Effector memory CD4-positive, alpha-beta T cell (primary cell): ENCODE measurements around the gene URB1.
"Not testable (repeated sequence)": the region's sequence is repeated elsewhere in the genome, so short reads cannot be mapped to it uniquely, and the experiment has no call there.

ENCODE experiments used
- DNase-seq, 3 donors: peaks; one replicate each; pipeline ENCODE4 v3.0.0-alpha.2; 2020
- H3K27ac ChIP-seq: 2 replicates; pipeline ENCODE4 v1.7.0; 2013; ENCODE audit warnings: mild to moderate bottlenecking, low read length, moderate library complexity; ENCODE audit not compliant: insufficient read depth, poor library complexity, severe bottlenecking
- H3K27me3 ChIP-seq: replicated peaks from 2 replicates; pipeline ENCODE4 v1.7.0; 2013; ENCODE audit warnings: mild to moderate bottlenecking, low read length; ENCODE audit not compliant: insufficient read depth, control insufficient read depth, poor library complexity, severe bottlenecking
- H3K36me3 ChIP-seq: 2 replicates; pipeline ENCODE4 v1.7.0; 2013; ENCODE audit warnings: mild to moderate bottlenecking, low read length, moderate library complexity; ENCODE audit not compliant: control insufficient read depth, insufficient read depth
- H3K4me1 ChIP-seq: 2 replicates; pipeline ENCODE4 v1.7.0; 2013; ENCODE audit warnings: low read length, mild to moderate bottlenecking; ENCODE audit not compliant: control insufficient read depth, insufficient read depth, poor library complexity, severe bottlenecking
- H3K4me3 ChIP-seq: 2 replicates; pipeline ENCODE4 v1.7.0; 2013; ENCODE audit warnings: low read length, low read depth, mild to moderate bottlenecking; ENCODE audit not compliant: insufficient read depth, poor library complexity, severe bottlenecking
- H3K9me3 ChIP-seq: 2 replicates; pipeline ENCODE4 v1.7.0; 2013; ENCODE audit warnings: mild to moderate bottlenecking, low read length, moderate library complexity; ENCODE audit not compliant: control insufficient read depth

URB1 gene

DNA sequence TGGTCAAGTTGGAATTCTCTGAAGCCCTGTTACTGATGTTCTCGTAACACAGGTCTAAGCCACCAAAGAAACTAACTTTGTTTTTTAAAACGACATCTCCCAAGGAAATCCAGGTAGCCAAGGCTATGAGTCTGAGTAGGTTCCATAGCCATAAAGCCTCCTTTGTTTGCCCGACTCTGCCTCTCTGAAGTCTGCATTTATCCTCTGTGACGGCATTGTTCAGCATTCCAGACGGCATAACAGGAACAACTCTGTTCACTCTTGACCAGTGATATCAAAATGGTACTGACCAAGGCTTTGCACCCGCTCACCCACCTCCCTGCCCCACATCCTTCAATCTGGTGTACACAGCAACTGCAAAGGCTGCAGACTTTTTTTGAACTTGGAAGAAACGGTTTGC is 14.8 kb downstream of the URB1 start:
- Histone ChIP-seq H3K27ac (no peak overlapping the region), H3K4me3 (no peak overlapping the region), H3K36me3 (peaks cover 65% of the 10 kb centered on the region), H3K27me3 (no peaks in the 10 kb centered on the region), H3K9me3 (no peaks in the 10 kb centered on the region), H3K4me1 (no peaks in the 10 kb centered on the region)
- no peak for DNase-seq

DNA sequence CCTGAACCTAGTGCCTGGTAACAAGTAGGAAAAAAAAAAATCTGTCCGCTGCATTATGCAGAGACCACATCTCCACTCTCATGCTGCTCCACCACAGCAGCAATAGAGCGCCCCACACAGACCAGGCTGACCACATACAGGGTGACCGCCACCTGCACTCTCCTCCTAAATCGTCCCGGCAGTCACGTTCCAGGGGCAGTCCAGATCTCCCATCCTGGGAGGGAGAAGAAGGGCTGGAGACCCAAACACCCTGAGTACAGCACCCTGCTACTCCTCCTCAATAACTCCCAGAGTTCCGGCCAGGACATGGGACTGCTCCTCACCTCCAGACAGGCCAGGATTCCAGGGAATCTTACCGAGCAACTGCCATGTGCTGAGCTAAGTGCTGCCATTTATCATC is 15.3 kb downstream of the URB1 start:
- Histone ChIP-seq H3K4me1 (no peaks in the 10 kb centered on the region), H3K9me3 (no peaks in the 10 kb centered on the region), H3K27me3 (no peaks in the 10 kb centered on the region), H3K27ac (no peak overlapping the region), H3K36me3 (peaks cover 60% of the 10 kb centered on the region), H3K4me3 (no peak overlapping the region)
- DNase-seq = no peak

DNA sequence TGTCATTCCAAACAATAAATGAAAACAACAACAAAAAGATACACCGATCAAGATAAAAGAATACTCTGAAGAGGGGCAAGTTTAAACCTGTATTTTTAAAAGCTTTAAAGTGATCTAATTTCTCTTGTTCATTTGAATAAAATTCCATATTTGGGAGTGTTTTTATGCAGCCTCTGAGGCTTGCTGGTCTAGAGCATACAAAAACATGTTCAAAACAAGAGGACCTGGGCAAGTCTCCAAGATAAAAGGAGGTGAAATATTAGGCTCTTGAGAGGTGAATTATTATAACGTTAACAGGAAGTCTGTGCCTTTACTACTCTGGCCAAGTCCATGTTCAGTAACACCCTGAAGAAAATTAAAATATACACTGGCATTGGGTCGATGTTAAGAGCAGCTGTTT is 20.1 kb downstream of the URB1 start:
- Histone ChIP-seq H3K27me3 (no peaks in the 10 kb centered on the region), H3K4me3 (no peak overlapping the region), H3K27ac (no peak overlapping the region), H3K36me3 (peaks cover 51% of the 10 kb centered on the region), H3K9me3 (no peaks in the 10 kb centered on the region), H3K4me1 (no peaks in the 10 kb centered on the region)
- DNase-seq = no peak

DNA sequence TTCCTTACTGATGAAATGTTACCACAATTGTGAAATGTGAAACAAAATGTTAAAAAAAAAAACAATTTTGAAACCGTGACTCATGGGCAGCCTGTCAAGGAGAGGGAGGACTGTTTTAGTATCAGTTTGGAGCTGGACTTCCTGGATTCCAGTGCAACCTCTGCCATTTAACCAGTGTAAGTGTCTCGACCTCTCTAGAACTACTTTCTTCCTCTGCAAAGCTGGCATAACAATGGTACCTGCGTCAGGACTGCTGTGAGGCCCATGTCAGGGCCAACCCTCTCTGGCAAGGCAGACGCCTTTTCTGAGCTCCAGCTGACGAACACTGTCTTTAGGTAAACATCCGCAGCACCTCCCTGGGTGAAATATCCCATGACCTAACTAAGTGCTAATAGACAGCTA is 20.9 kb downstream of the URB1 start:
- no peaks in the 10 kb centered on the region for H3K9me3 ChIP-seq
- no peak overlapping the region for H3K27ac ChIP-seq
- DNase-seq = no peak
- H3K4me3 ChIP-seq = no peak overlapping the region
- peaks cover 51% of the 10 kb centered on the region for H3K36me3 ChIP-seq
- H3K27me3 ChIP-seq = no peaks in the 10 kb centered on the region
- no peaks in the 10 kb centered on the region for H3K4me1 ChIP-seq

DNA sequence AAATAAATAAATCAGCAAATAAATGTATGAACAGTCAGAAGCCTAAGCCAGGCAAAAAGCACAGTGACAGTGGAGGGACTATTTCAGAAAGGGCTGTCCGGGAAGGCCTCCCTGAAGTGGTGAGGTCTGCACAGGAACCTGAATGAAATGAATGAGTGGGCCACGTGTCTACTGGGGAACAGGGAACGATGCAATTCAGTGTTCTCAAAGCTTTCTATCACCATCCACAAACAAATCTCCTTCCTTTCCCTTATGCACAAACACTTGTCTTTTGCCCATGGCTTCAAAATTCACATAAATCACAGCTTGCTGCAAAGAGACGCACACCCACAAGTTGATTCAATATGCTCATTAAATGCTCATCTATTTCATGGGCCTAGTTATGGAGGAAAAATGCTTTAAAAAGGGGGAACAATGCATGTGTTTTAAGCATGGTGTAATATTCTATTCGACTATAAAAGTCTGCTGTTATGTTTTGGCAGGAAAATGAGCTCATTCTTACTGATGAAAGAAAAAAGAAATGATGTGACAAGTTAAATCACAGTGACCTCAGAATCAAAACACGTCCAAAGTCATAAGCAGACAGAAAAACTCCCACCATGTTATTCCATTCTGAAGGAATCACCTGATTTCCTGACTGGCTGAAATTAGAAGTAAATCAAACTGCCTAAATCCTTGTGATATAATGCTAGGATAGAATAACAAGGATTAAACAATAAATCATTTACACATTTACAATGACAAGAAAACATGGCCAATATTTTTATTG is 21.6 kb downstream of the URB1 start:
- H3K36me3 ChIP-seq = peaks cover 54% of the 10 kb centered on the region
- no peak for DNase-seq

DNA sequence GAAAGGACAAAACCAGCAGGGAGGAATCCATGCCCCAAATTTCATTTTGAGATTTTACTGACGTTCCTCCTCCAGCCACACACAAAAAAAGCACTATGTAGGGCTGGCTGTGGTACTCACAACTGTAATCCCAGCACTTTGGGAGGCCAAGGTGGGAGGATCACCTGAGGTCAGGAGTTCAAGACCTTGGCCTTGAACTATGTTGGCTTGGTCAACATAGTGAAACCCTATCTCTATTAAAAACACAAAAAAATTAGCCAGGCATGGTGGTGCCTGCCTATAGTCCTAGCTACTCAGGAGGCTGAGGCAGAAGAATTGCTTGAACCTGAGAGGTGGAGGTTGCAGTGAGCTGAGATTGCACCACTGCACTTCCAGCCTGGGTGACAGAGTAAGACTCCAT is 23.9 kb downstream of the URB1 start:
- not testable (repeated sequence) for DNase-seq, H3K27ac ChIP-seq, H3K4me3 ChIP-seq, H3K4me1 ChIP-seq, H3K9me3 ChIP-seq, H3K27me3 ChIP-seq
- H3K36me3 ChIP-seq = peaks cover 62% of the 10 kb centered on the region

More for the DNA sequence above, 21.6 kb downstream of the URB1 start:
- Histone ChIP-seq H3K27ac (no peak overlapping the region), H3K4me3 (no peak overlapping the region), H3K27me3 (no peaks in the 10 kb centered on the region), H3K9me3 (no peaks in the 10 kb centered on the region), H3K4me1 (no peaks in the 10 kb centered on the region)

DNA sequence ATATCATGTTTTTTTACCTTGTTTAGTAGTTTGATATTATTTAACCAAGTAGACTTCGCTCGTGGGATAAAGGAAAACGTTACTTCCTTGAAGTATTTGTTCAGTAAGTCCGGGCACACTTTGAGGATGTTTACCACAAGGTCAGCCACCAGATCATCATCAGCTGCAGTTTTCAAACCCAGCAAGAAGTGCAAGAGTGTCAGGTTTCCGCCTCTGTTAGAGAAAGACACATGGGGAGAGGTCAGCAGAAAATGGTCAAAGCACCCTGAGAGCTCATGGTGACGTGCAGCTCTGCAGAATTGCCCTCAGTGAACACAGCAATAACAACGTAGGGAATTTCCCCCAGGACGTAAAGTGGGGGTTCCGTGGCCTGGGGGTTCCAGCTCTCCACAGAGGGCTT is 24.4 kb downstream of the URB1 start:
- Histone ChIP-seq H3K36me3 (peaks cover 63% of the 10 kb centered on the region), H3K4me1 (no peaks in the 10 kb centered on the region), H3K4me3 (no peak overlapping the region), H3K9me3 (no peaks in the 10 kb centered on the region), H3K27me3 (no peaks in the 10 kb centered on the region), H3K27ac (no peak overlapping the region)
- DNase-seq = no peak

DNA sequence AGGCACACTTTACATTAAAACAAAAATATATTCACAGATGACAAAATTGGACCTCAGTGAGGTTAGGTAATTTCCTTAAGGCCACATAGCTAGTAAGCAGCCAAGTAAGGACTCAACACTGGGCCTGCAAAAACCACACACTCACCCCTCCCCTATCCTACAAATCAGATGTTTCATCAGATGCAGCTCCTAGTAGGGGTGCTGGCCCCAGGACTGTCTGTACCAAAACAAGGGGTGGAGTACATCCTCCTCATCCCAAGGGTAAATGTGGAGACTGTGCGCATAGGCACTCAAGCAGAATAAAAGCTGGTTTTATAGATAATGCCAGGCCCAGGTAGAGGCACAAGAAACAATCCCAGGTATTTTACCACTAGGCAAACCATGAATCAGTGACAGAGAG is 25.7 kb downstream of the URB1 start:
- Histone ChIP-seq H3K4me3 (no peak overlapping the region), H3K36me3 (peaks cover 68% of the 10 kb centered on the region), H3K9me3 (no peaks in the 10 kb centered on the region), H3K27ac (no peak overlapping the region), H3K4me1 (no peaks in the 10 kb centered on the region), H3K27me3 (no peaks in the 10 kb centered on the region)
- DNase-seq = no peak

DNA sequence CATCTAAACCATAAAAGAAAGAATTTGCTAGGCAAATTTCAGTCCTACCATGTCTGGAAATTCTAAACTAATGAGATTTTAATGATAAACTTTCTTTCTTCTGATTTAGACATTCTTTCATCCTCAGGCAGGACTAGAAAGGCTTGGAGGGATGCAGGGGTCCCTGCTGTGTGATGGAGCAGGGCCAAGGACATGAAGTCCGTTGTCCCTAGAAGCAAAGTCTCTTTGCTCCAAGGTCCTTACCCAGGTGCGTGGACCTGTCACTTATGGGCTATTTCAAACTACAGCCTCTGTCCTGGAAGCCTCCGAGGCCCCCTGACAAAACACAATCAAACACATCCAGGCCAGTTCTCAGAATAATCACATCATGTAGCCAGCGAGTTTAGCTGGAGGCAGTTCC is 26.6 kb downstream of the URB1 start:
- no peak overlapping the region for H3K27ac ChIP-seq
- H3K36me3 ChIP-seq = peaks cover 70% of the 10 kb centered on the region
- DNase-seq = no peak
- no peaks in the 10 kb centered on the region for H3K4me1 ChIP-seq
- no peaks in the 10 kb centered on the region for H3K27me3 ChIP-seq
- H3K9me3 ChIP-seq = no peaks in the 10 kb centered on the region
- no peak overlapping the region for H3K4me3 ChIP-seq

DNA sequence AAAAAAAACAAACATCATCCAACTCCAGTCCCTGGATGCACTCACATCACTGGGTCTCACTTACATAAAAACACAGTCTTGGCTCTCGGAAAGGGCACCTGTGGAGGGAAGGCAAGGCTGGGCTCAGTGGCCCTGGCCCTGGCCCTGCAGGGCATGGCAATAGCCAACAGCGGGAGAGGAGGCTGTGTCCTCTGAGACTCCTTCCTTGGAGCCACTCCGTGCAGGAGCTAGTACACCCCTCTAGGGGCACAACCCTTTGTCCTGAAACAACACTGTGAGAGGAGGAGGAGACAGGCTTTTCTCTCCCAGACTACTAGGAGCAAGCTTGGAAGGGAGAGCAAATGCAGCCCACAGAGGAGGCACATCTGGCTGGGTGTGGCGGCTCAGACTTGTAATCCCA is 28.0 kb downstream of the URB1 start:
- no peaks in the 10 kb centered on the region for H3K9me3 ChIP-seq
- H3K4me1 ChIP-seq = no peaks in the 10 kb centered on the region
- H3K4me3 ChIP-seq = no peak overlapping the region
- peaks cover 81% of the 10 kb centered on the region for H3K36me3 ChIP-seq
- no peaks in the 10 kb centered on the region for H3K27me3 ChIP-seq
- DNase-seq = no peak
- no peak overlapping the region for H3K27ac ChIP-seq
